H1 (cell line): ENCODE measurements around the gene SLC35B4. TPM values are rescaled to one million over a fixed set of nuclear protein-coding genes. Genes with fewer than 3 reads are reported as not detected.

Source experiments
- CHD2 ChIP-seq: IDR thresholded peaks from 2 replicates; pipeline ENCODE4 v1.6.1; 2012; ENCODE audit warnings: low read length, improper control_type of control experiment
- JUND ChIP-seq: IDR thresholded peaks from 2 replicates; pipeline ENCODE4 v1.6.1; 2011; ENCODE audit warnings: mild to moderate bottlenecking, improper control_type of control experiment, low read length
- KDM1A ChIP-seq: fragments of 200-600, 300-600 bp; sonication (generic); IDR thresholded peaks from 2 replicates; pipeline ENCODE4 v1.7.1; 2016; ENCODE audit warnings: mild to moderate bottlenecking, low read length, borderline replicate concordance
- MAFK ChIP-seq: IDR thresholded peaks from 2 replicates; pipeline ENCODE4 v1.6.1; 2012; ENCODE audit warnings: low read depth, mild to moderate bottlenecking, improper control_type of control experiment, low read length
- POLR2AphosphoS5 ChIP-seq: IDR thresholded peaks from 2 replicates; pipeline ENCODE4 v1.6.1; 2011; ENCODE audit warnings: low read depth, low read length
- RBBP5 ChIP-seq: IDR thresholded peaks from 2 replicates; pipeline ENCODE4 v1.7.1; 2012; ENCODE audit warnings: low read depth, mild to moderate bottlenecking, inconsistent platforms, low read length, moderate library complexity, borderline replicate concordance
- TBP ChIP-seq: IDR thresholded peaks from 2 replicates; pipeline ENCODE4 v1.6.1; 2011; ENCODE audit warnings: low read depth, low read length, improper control_type of control experiment
- ZNF274 ChIP-seq: IDR thresholded peaks from 2 replicates; pipeline ENCODE4 v1.7.0; 2012; ENCODE audit warnings: low read length, borderline replicate concordance; ENCODE audit errors: extremely low read depth
- polyA plus RNA-seq, 7 experiments: library from polyadenylated mRNA; depleted of rRNA in 3 of 7; stranded (reverse) in 5 of 7; unstranded in 2 of 7; fragments of >200 nt in 5 of 7; fragments of 200-250 nt in 2 of 7; gene quantifications; 1 replicate in 5 of 7; 2 replicates in 1 of 7; 4 replicates in 1 of 7; pipeline versions ENCODE4 v1.2.1 to v1.2.3, GENCODE V29; 2011 to 2013; ENCODE audit warnings: missing spikeins in 2 of 7, mixed read lengths in 2 of 7
- total RNA-seq: library from RNA; stranded (reverse); fragmentation: NEBNext Ultra II Directional; extraction: Animal tissue kit (Norgen Biotek cat#: 25700); gene quantifications from 2 replicates; pipeline ENCODE4 v1.2.1, GENCODE V29; 2021
- TF ChIP-seq, protein P1 (sequence below): fragments of 300-600 bp; sonication (generic); IDR thresholded peaks from 2 replicates; pipeline ENCODE4 v1.7.1; 2012; ENCODE audit warnings: low read length, moderate library complexity, mild to moderate bottlenecking, inconsistent platforms; ENCODE audit not compliant: insufficient replicate concordance
- TF ChIP-seq, protein P2 (sequence below), 3 experiments: IDR thresholded peaks; 1 replicate in 2 of 3; 2 replicates in 1 of 3; pipeline versions ENCODE4 v1.5.1 to v1.6.1; 2011; ENCODE audit warnings: low read length in 3 of 3, mild to moderate bottlenecking in 3 of 3, inconsistent platforms in 2 of 3, low read depth in 1 of 3, moderate library complexity in 1 of 3; ENCODE audit not compliant: insufficient read depth in 1 of 3; ENCODE audit errors: control extremely low read depth in 1 of 3

SLC35B4 gene
- total and polyA plus RNA-seq, 2 of the 8 experiments (the other 6 are each of a cell fraction or from before 2014, with no cell fraction given): 28.9 to 34.6 TPM

DNA sequence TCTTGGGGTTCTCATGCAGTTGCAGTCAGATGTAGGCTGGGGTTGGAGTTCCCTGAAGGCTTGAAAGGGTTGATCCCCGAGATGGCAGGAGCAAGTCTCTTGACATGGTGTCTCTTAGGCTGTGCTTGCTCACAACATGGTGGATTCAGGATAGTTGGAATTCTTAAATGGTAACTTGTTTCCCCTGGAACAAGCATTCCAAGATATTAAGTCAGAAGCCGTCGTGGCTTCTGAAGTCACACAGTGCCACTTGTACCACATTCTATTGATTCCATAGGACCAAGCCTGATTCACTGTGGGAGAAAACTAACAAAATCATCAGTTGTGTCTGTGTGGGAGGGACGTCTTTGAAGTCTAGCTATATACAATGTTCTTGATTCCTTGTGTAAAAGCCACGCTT is 3.5 kb upstream of the SLC35B4 start (continued):
- TF ChIP-seq, protein P1, sequence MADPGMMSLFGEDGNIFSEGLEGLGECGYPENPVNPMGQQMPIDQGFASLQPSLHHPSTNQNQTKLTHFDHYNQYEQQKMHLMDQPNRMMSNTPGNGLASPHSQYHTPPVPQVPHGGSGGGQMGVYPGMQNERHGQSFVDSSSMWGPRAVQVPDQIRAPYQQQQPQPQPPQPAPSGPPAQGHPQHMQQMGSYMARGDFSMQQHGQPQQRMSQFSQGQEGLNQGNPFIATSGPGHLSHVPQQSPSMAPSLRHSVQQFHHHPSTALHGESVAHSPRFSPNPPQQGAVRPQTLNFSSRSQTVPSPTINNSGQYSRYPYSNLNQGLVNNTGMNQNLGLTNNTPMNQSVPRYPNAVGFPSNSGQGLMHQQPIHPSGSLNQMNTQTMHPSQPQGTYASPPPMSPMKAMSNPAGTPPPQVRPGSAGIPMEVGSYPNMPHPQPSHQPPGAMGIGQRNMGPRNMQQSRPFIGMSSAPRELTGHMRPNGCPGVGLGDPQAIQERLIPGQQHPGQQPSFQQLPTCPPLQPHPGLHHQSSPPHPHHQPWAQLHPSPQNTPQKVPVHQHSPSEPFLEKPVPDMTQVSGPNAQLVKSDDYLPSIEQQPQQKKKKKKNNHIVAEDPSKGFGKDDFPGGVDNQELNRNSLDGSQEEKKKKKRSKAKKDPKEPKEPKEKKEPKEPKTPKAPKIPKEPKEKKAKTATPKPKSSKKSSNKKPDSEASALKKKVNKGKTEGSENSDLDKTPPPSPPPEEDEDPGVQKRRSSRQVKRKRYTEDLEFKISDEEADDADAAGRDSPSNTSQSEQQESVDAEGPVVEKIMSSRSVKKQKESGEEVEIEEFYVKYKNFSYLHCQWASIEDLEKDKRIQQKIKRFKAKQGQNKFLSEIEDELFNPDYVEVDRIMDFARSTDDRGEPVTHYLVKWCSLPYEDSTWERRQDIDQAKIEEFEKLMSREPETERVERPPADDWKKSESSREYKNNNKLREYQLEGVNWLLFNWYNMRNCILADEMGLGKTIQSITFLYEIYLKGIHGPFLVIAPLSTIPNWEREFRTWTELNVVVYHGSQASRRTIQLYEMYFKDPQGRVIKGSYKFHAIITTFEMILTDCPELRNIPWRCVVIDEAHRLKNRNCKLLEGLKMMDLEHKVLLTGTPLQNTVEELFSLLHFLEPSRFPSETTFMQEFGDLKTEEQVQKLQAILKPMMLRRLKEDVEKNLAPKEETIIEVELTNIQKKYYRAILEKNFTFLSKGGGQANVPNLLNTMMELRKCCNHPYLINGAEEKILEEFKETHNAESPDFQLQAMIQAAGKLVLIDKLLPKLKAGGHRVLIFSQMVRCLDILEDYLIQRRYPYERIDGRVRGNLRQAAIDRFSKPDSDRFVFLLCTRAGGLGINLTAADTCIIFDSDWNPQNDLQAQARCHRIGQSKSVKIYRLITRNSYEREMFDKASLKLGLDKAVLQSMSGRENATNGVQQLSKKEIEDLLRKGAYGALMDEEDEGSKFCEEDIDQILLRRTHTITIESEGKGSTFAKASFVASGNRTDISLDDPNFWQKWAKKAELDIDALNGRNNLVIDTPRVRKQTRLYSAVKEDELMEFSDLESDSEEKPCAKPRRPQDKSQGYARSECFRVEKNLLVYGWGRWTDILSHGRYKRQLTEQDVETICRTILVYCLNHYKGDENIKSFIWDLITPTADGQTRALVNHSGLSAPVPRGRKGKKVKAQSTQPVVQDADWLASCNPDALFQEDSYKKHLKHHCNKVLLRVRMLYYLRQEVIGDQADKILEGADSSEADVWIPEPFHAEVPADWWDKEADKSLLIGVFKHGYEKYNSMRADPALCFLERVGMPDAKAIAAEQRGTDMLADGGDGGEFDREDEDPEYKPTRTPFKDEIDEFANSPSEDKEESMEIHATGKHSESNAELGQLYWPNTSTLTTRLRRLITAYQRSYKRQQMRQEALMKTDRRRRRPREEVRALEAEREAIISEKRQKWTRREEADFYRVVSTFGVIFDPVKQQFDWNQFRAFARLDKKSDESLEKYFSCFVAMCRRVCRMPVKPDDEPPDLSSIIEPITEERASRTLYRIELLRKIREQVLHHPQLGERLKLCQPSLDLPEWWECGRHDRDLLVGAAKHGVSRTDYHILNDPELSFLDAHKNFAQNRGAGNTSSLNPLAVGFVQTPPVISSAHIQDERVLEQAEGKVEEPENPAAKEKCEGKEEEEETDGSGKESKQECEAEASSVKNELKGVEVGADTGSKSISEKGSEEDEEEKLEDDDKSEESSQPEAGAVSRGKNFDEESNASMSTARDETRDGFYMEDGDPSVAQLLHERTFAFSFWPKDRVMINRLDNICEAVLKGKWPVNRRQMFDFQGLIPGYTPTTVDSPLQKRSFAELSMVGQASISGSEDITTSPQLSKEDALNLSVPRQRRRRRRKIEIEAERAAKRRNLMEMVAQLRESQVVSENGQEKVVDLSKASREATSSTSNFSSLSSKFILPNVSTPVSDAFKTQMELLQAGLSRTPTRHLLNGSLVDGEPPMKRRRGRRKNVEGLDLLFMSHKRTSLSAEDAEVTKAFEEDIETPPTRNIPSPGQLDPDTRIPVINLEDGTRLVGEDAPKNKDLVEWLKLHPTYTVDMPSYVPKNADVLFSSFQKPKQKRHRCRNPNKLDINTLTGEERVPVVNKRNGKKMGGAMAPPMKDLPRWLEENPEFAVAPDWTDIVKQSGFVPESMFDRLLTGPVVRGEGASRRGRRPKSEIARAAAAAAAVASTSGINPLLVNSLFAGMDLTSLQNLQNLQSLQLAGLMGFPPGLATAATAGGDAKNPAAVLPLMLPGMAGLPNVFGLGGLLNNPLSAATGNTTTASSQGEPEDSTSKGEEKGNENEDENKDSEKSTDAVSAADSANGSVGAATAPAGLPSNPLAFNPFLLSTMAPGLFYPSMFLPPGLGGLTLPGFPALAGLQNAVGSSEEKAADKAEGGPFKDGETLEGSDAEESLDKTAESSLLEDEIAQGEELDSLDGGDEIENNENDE: no peak
- no peak for TF ChIP-seq KDM1A
- no peak for TF ChIP-seq RBBP5
- TF ChIP-seq CHD2: no peak
- TF ChIP-seq JUND: no peak
- TF ChIP-seq TBP: no peak
- TF ChIP-seq ZNF274: no peak
- TF ChIP-seq, protein P2, sequence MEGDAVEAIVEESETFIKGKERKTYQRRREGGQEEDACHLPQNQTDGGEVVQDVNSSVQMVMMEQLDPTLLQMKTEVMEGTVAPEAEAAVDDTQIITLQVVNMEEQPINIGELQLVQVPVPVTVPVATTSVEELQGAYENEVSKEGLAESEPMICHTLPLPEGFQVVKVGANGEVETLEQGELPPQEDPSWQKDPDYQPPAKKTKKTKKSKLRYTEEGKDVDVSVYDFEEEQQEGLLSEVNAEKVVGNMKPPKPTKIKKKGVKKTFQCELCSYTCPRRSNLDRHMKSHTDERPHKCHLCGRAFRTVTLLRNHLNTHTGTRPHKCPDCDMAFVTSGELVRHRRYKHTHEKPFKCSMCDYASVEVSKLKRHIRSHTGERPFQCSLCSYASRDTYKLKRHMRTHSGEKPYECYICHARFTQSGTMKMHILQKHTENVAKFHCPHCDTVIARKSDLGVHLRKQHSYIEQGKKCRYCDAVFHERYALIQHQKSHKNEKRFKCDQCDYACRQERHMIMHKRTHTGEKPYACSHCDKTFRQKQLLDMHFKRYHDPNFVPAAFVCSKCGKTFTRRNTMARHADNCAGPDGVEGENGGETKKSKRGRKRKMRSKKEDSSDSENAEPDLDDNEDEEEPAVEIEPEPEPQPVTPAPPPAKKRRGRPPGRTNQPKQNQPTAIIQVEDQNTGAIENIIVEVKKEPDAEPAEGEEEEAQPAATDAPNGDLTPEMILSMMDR (IDR thresholded peaks at IDR 0.05; ENCODE audit: control extremely low read depth in 1 of 3, insufficient read depth in 1 of 3, low read depth in 1 of 3, low read length in 3 of 3): no peak
- no peak for TF ChIP-seq MAFK
- TF ChIP-seq POLR2AphosphoS5: no peak
